Activated T-cell treated with anti-CD3 and anti-CD28 coated beads, Interleukin-2, amount 50 U/mL, for 4 hours (primary cell): ENCODE results near the gene TSPAN15. TPM values are rescaled to one million over a fixed set of nuclear protein-coding genes. Genes with fewer than 3 reads are reported as not detected.
A peak's percentile ranks its signal among the peaks of the same experiment; 100 is the strongest.
"Not testable (repeated sequence)": the region's sequence is repeated elsewhere in the genome, so short reads cannot be mapped to it uniquely, and the experiment has no call there.

Experiments
- ATAC-seq, 2 donors: fragments of 200-7000 bp; cut with Tn5 transposase; one replicate each; pipeline ENCODE4 v1.10.0; 2021
- DNase-seq: peaks from one replicate; pipeline ENCODE4 v3.0.0-alpha.2; 2020
- H3K27me3 Mint-ChIP-seq: one replicate; pipeline ENCODE4 v1.8.0; 2021; ENCODE audit warnings: low read depth, mixed read lengths
- H3K36me3 Mint-ChIP-seq: one replicate; pipeline ENCODE4 v1.8.0; 2022; ENCODE audit warnings: mixed read lengths; ENCODE audit not compliant: insufficient read depth
- H3K4me1 Mint-ChIP-seq: one replicate; pipeline ENCODE4 v1.8.0; 2021; ENCODE audit warnings: low read depth, mixed read lengths
- H3K4me3 Mint-ChIP-seq: one replicate; pipeline ENCODE4 v1.8.0; 2021; ENCODE audit warnings: mild to moderate bottlenecking, moderate library complexity, mixed read lengths
- H3K9me3 Mint-ChIP-seq: one replicate; pipeline ENCODE4 v1.8.0; 2021; ENCODE audit warnings: mixed read lengths
- total RNA-seq, 3 donors: library from RNA; stranded (reverse); gene quantifications; one replicate each; pipeline ENCODE4 v1.2.1, GENCODE V29; 2021

The TSPAN15 gene
- total RNA-seq, 3 donors from 2014 or later = 0.86 to 1.8 (median 1.4) TPM

GRCh38 chr10:69513617-69514016 is 62.4 kb downstream of the TSPAN15 start:
- no peak overlapping the region for H3K4me3 Mint-ChIP-seq
- no peaks in the 10 kb centered on the region for H3K4me1 Mint-ChIP-seq
- H3K9me3 Mint-ChIP-seq = no peaks in the 10 kb centered on the region
- ATAC-seq (no peak), DNase-seq (no peak)
- no peaks in the 10 kb centered on the region for H3K36me3 Mint-ChIP-seq
- H3K27me3 Mint-ChIP-seq = peaks cover 13% of the 10 kb centered on the region

- DNase-seq = peak; percentile 76
- Mint-ChIP-seq H3K27me3 (peaks cover 13% of the 10 kb centered on the region), H3K9me3 (no peaks in the 10 kb centered on the region), H3K4me3 (no peak overlapping the region), H3K36me3 (no peaks in the 10 kb centered on the region), H3K4me1 (no peaks in the 10 kb centered on the region)
- ATAC-seq = peak; percentile 97
Observed at GRCh38 chr10:69515699-69516259, 64.5 kb downstream of the TSPAN15 start.

GRCh38 chr10:69516316-69516715 is 65.1 kb downstream of the TSPAN15 start:
- Mint-ChIP-seq H3K4me3 (no peak overlapping the region), H3K4me1 (no peaks in the 10 kb centered on the region), H3K36me3 (no peaks in the 10 kb centered on the region), H3K27me3 (peaks cover 13% of the 10 kb centered on the region), H3K9me3 (no peaks in the 10 kb centered on the region)
- DNase-seq = no peak
- ATAC-seq = peak; percentile 35 to 37

GRCh38 chr10:69516796-69517195 is 65.5 kb downstream of the TSPAN15 start:
- H3K27me3 Mint-ChIP-seq = peaks cover 13% of the 10 kb centered on the region
- H3K4me1 Mint-ChIP-seq = no peaks in the 10 kb centered on the region
- H3K4me3 Mint-ChIP-seq = no peak overlapping the region
- no peaks in the 10 kb centered on the region for H3K9me3 Mint-ChIP-seq
- DNase-seq (no peak), ATAC-seq (no peak)
- no peaks in the 10 kb centered on the region for H3K36me3 Mint-ChIP-seq

- Mint-ChIP-seq H3K9me3 (no peaks in the 10 kb centered on the region), H3K4me1 (no peaks in the 10 kb centered on the region), H3K4me3 (no peak overlapping the region), H3K27me3 (peaks cover 13% of the 10 kb centered on the region), H3K36me3 (no peaks in the 10 kb centered on the region)
- no peak for DNase-seq
- ATAC-seq = no peak
Observed at GRCh38 chr10:69517271-69517848, 66.1 kb downstream of the TSPAN15 start.

- Mint-ChIP-seq H3K9me3 (peaks cover 6% of the 10 kb centered on the region), H3K27me3 (peaks cover 1% of the 10 kb centered on the region), H3K36me3 (no peaks in the 10 kb centered on the region), H3K4me1 (no peaks in the 10 kb centered on the region), H3K4me3 (no peak overlapping the region)
- ATAC-seq = no peak
- DNase-seq = no peak
Observed at GRCh38 chr10:69527961-69528360, 76.7 kb downstream of the TSPAN15 start.

GRCh38 chr10:69533658-69534057 is 82.4 kb downstream of the TSPAN15 start:
- DNase-seq = no peak
- Mint-ChIP-seq H3K4me1 (no peaks in the 10 kb centered on the region), H3K4me3 (no peak overlapping the region), H3K9me3 (peaks cover 21% of the 10 kb centered on the region), H3K36me3 (no peaks in the 10 kb centered on the region), H3K27me3 (peaks cover 4% of the 10 kb centered on the region)
- ATAC-seq = no peak

GRCh38 chr10:69536521-69536920 is 85.3 kb downstream of the TSPAN15 start:
- H3K27me3 Mint-ChIP-seq, H3K36me3 Mint-ChIP-seq, ATAC-seq, H3K4me1 Mint-ChIP-seq, DNase-seq, H3K4me3 Mint-ChIP-seq: not testable (repeated sequence)
- H3K9me3 Mint-ChIP-seq = peaks cover 34% of the 10 kb centered on the region

GRCh38 chr10:69537449-69537848 is 86.2 kb downstream of the TSPAN15 start:
- ATAC-seq (no peak), DNase-seq (no peak)
- Mint-ChIP-seq H3K4me3 (no peak overlapping the region), H3K9me3 (peaks cover 33% of the 10 kb centered on the region), H3K27me3 (peaks cover 5% of the 10 kb centered on the region), H3K4me1 (no peaks in the 10 kb centered on the region), H3K36me3 (no peaks in the 10 kb centered on the region)

GRCh38 chr10:69538461-69538860 is 87.2 kb downstream of the TSPAN15 start:
- Mint-ChIP-seq H3K4me1 (no peaks in the 10 kb centered on the region), H3K27me3 (peaks cover 5% of the 10 kb centered on the region)

GRCh38 chr10:69541463-69541862 is 90.2 kb downstream of the TSPAN15 start:
- no peak for ATAC-seq
- Mint-ChIP-seq H3K36me3 (no peaks in the 10 kb centered on the region), H3K4me1 (no peaks in the 10 kb centered on the region)

More at GRCh38 chr10:69538461-69538860, 87.2 kb downstream of the TSPAN15 start:
- no peak overlapping the region for H3K4me3 Mint-ChIP-seq
- no peaks in the 10 kb centered on the region for H3K36me3 Mint-ChIP-seq
- no peak for ATAC-seq
- peaks cover 25% of the 10 kb centered on the region for H3K9me3 Mint-ChIP-seq
- no peak for DNase-seq

GRCh38 chr10:69549959-69550358 is 98.7 kb downstream of the TSPAN15 start:
- Mint-ChIP-seq H3K36me3 (peaks cover 4% of the 10 kb centered on the region), H3K27me3 (peaks cover 11% of the 10 kb centered on the region), H3K4me1 (no peaks in the 10 kb centered on the region), H3K4me3 (no peak overlapping the region), H3K9me3 (peaks cover 28% of the 10 kb centered on the region)
- no peak for DNase-seq
- ATAC-seq = no peak

More at GRCh38 chr10:69541463-69541862, 90.2 kb downstream of the TSPAN15 start:
- peaks cover 14% of the 10 kb centered on the region for H3K9me3 Mint-ChIP-seq
- no peak for DNase-seq
- H3K4me3 Mint-ChIP-seq = no peak overlapping the region
- peaks cover 3% of the 10 kb centered on the region for H3K27me3 Mint-ChIP-seq

GRCh38 chr10:69552268-69552667 is 101.0 kb downstream of the TSPAN15 start:
- Mint-ChIP-seq H3K27me3 (peaks cover 7% of the 10 kb centered on the region), H3K36me3 (peaks cover 4% of the 10 kb centered on the region), H3K4me3 (no peak overlapping the region), H3K9me3 (peaks cover 28% of the 10 kb centered on the region), H3K4me1 (no peaks in the 10 kb centered on the region)
- ATAC-seq = no peak
- no peak for DNase-seq

- peaks cover 7% of the 10 kb centered on the region for H3K27me3 Mint-ChIP-seq
- H3K9me3 Mint-ChIP-seq = peaks cover 26% of the 10 kb centered on the region
- H3K4me1 Mint-ChIP-seq = peaks cover 3% of the 10 kb centered on the region
- DNase-seq (no peak), ATAC-seq (no peak)
- peaks cover 3% of the 10 kb centered on the region for H3K36me3 Mint-ChIP-seq
- H3K4me3 Mint-ChIP-seq = no peak overlapping the region
Observed at GRCh38 chr10:69553328-69553727, 102.1 kb downstream of the TSPAN15 start.

- no peak for DNase-seq
- no peak for ATAC-seq
- H3K36me3 Mint-ChIP-seq = no peaks in the 10 kb centered on the region
- peaks cover 12% of the 10 kb centered on the region for H3K4me1 Mint-ChIP-seq
- H3K9me3 Mint-ChIP-seq = peaks cover 14% of the 10 kb centered on the region
- H3K4me3 Mint-ChIP-seq = no peak overlapping the region
- peaks cover 7% of the 10 kb centered on the region for H3K27me3 Mint-ChIP-seq
Observed at GRCh38 chr10:69554611-69555010, 103.3 kb downstream of the TSPAN15 start.
